GM18517 (cell line): ENCODE measurements around the gene IGSF21.
"Not testable (repeated sequence)": the region's sequence is repeated elsewhere in the genome, so short reads cannot be mapped to it uniquely, and the experiment has no call there.

Source experiments
- ATAC-seq: cut with Tn5 transposase; IDR thresholded peaks from one replicate; pipeline ENCODE4 v1.9.1; 2021; ENCODE audit warnings: mild to moderate bottlenecking, moderate library complexity; ENCODE audit not compliant: unreplicated experiment

Gene IGSF21

GRCh38 chr1:18415448-18416027, 307.9 kb downstream of the IGSF21 start:
- no peak for ATAC-seq

GRCh38 chr1:18416126-18416525, 308.5 kb downstream of the IGSF21 start:
- not testable (repeated sequence) for ATAC-seq

GRCh38 chr1:18417316-18418269, 310.0 kb downstream of the IGSF21 start:
- ATAC-seq = no peak

- ATAC-seq = no peak
Observed at GRCh38 chr1:18419113-18419844, 311.7 kb downstream of the IGSF21 start.

GRCh38 chr1:18419845-18420184, 312.2 kb downstream of the IGSF21 start:
- ATAC-seq = no peak

- ATAC-seq = no peak
Observed at GRCh38 chr1:18422076-18422777, 314.6 kb downstream of the IGSF21 start.

GRCh38 chr1:18422954-18423353, 315.4 kb downstream of the IGSF21 start:
- ATAC-seq = no peak

GRCh38 chr1:18426580-18426979, 319.0 kb downstream of the IGSF21 start:
- no peak for ATAC-seq
